ENCODE results near the gene AURKB.
"Not testable (repeated sequence)": the region's sequence is repeated elsewhere in the genome, so short reads cannot be mapped to it uniquely, and the experiment has no call there.

Gene AURKB

DNA sequence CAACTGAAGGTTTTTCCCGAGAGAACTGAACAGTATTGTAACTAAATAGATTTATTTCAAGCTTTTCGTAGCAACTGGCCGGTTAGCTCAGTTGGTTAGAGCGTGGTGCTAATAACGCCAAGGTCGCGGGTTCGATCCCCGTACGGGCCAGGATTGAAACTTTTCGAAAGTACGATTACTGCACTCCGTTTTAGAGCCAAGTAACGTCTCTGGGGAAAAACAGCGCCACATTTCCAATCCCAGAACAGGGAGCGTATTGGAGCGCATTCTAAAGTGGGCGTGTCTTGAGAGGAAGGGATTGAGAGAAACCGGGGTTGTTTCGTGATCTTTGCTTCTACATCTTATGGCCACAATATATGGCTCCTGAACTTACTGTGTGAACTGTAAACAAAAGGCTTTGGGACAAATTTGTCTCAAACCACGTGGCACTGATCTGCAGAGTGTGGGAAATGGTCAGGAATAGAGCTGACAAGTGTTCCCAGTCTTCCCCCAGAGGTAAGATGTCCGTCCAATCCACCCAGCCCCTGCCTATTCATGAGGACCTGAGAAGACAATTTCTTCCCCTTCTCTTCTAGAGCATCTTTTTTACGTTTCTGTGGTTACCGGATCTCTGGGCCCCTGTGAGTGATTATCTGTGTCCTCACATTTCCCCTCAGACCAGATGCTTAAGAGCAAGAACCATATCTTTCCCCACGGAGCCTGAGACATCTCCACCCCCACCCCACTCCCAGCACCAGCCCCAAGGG is 22.7 kb downstream of the AURKB start:
- DNase-seq (ENCODE audit: low read depth) = peak; percentile 88

DNA sequence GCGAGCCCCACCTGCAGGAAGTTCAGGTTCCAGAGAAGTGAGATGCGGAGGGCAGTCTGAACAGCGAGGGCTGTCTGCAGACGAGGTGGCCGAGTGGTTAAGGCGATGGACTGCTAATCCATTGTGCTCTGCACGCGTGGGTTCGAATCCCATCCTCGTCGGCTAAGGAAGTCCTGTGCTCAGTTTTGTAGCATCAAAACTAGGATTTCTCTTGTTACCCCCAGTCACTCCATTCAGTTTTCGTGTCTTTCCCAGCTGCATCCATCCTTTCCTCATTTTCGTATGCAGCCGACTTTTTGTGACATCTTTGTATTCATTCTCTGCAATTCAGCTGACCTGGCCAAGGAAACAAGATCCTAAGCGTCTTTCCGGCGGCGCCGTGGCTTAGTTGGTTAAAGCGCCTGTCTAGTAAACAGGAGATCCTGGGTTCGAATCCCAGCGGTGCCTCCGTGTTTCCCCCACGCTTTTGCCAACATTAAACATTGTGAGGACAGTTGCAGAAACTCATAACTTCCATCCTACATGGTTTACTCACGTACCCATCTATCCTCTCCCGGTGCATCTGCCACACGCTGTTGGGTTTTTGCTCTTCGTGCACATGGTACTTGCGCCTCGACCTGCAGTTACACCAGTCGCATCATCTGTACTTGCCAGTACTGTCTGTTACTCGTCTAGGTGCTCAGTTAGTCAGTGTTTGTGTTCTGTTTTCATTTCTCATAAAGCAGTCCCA is 23.4 kb downstream of the AURKB start:
- DNase-seq (ENCODE audit: low read depth) = peak; percentile 82

DNA sequence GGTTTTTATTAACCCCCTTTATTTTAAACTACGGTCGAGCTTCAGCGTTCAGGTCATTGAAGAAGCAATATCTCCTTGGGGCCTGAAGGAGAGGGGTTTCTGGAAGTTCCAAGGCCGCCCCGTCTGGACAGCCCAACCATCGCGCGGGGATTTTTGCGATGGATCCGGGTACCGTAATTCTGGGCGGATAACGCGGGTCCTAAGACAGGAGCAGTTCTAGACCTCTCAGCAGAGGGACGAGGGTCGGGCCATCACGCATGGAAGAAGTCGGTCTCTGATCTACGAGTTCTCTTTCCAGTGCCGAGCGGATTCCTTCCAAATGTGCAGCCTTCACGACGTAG is 24.0 kb downstream of the AURKB start:
- DNase-seq (ENCODE audit: low read depth) = no peak

DNA sequence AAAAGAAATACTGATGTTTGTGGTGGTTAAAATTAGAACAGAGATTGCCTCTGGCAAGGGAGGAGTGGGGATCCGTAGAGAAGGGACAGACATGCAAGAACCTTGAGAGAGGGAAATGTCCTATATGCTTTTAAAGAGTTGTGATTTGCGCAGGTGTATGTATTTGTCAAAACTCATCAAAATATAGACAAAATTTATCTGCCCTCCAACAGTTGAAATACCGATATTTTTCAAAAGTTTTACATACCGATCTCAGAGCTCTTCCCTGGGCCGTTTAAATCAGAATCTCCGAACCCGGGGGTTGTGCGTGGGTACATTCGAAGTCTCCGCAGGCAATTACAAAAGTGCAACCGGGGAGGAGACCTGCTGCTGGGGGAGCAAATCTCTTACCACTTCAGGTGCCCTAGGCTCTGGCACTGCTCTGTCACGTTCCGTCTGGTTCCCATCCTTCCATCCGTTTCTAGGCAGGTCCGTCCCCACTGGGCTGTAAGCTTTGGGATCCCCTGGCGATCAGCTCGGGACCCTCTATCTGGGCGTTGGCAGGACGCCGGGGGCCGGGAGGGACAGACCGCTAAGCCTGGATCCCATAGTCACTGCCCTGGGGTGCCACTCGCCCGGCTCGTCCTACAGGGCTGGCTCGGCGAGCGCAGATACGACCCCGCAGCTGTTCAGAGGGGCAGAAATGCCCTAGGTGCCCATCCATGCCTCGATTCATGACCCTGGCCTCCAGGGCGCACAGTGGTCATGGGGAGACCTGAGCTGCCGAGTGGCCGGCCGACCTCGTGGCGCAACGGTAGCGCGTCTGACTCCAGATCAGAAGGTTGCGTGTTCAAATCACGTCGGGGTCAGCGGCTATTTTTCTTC is 24.6 kb downstream of the AURKB start:
- peak; percentile 93 for DNase-seq (ENCODE audit: low read depth)

DNA sequence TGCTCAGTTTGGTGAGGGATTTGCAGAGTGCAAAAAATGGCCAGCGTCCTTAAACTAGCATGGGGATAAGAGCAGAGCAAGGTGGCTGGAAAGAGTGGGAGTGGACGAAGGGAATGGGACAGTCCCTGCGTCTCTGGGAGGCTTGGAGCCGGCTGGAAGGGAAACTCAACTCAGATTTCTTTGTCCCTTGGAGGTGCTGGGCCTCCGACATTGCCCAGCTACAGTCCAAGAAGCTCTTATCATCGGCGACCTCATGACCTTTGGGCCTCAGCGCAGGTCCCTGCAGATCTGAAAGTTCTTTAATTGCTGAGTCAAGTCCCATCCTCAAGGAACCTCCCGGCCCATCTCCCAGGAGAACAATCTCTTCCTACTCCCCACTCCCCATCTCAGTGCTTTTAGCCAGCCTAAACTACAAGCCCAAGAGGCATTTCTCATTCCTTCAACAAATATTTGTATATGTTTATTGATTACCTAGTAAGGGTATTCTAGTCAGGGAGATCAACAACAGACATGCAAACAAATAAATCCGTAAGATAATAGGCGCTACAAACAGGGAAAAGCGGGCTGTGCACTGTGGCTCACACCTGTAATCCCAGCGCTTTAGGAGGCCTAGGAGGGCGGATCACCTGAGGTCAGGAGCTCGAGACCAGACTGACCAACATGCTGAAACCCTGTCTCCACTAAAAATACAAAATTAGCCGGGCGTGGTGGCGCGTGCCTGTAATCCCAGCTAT is 33.2 kb downstream of the AURKB start:
- no peak for DNase-seq (ENCODE audit: low read depth)

DNA sequence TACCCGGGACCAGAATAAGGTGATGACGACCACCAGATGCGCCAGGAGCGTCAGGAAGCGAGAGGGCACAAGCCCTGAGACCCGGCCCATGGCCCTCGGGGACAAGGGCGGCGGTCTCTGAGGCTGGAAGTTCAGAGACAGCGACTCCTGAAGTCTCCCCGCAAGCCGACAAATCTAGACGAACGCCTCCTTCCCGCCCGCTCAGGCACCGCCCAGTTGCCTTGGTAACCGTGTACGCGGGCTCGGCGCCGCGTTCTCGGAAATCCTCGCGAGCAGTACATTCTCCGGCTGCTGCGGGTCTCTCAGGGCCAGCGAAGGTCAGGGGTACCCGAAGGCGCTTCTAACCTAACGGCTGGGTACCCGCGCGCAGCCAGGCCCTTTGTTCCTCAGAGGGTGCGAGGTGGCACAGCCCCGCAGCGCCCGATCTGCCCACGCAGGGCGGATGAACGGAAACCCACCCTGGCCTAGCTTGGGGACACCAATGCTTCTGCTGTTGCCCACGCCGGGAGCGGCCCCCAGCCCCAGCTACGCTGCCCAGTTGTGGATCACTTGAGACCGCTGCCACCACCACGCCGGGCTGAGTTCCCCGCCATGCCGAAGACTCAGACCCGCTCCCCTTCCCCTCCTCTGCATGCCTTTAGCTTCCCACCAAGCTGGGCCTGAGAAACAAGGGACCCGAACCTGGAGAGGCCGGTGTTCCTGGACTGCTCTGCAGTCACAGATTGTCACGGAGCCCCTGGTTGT is 34.0 kb downstream of the AURKB start, which contains the start of gene TMEM107:
TMEM107 (minus strand) TSS at position 184 of the 744 bp plus-strand sequence; CDS start at position 90, 94 bp downstream.
- DNase-seq (ENCODE audit: low read depth) = peak; percentile 81

DNA sequence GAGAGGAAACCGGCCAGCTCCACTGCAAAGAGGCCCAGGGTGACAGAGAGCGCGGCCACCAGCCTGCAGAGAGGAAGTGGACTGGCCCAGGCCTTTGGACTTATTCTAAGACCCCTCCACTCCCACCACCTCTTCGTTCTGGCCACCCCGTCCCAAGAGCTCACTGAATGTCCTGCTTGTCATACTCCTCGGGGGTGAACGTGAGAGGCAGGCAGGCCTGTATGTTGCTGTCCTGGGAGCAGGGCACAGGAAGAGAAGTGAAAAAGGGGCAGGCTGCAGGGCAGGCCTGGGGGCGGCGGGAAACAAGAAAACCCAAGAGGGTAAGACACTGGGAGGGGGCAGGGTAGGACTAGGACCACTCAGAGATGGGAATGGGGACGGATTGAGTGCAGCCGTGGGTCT is 34.6 kb downstream of the AURKB start:
- DNase-seq (ENCODE audit: low read depth) = no peak

DNA sequence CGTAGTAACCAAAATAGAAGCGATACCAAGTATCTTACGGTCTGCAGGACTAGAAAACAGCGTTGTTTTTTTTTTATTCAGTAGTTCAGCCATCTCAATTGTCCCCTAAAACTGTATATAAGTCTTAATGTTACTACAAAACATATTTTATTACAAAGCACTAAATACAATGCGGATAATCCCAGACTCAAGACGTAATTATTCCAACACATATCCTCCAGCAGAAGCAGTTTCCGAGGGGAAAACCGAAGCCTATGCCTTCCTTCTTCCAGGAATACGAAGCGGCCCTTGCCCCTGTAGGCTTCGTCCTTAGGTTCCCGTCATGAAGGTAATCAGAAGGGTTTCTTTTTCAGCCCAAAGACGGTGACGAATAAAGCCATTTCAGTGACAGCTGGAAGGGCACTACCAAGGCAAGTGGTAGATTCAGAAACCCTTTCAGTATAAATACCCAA is 36.5 kb downstream of the AURKB start:
- DNase-seq (ENCODE audit: low read depth) = no peak

DNA sequence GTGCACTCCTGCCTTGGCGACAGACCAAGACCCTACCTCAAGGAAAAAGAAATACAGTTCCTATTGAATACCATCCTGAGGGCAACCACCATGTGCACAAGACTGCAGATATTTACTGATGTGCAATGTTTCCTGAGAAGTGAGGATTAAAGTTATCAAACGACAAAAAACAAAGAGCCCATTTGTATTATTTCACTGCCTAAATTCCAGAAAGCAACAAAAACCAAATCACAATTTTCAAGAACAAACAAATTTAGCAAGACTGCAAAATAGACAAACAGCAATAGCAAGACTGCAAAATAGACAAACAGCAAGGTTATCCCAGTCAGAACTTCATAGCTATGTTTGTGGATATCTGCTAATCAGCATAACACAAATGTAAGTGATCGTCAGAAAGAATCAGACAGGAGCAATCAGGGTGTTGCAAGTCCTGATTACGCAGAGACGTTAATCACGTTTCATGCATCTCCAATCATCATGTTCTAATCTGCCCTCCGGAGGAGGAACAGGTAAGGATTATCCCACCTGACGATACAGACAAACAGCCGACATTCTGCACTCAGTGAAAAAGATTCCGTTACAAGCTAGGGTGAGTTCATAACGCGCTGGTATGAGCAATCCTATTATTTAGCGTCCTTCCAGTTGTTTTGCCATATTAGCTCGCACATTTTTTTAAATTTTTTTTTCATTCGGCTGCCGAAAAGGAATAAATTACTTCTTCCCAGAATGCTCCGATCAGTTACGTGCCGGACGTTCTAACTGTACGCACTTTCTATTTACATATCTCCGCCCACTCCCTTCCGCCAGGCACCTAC is 37.1 kb downstream of the AURKB start:
- DNase-seq (ENCODE audit: low read depth) = no peak

DNA sequence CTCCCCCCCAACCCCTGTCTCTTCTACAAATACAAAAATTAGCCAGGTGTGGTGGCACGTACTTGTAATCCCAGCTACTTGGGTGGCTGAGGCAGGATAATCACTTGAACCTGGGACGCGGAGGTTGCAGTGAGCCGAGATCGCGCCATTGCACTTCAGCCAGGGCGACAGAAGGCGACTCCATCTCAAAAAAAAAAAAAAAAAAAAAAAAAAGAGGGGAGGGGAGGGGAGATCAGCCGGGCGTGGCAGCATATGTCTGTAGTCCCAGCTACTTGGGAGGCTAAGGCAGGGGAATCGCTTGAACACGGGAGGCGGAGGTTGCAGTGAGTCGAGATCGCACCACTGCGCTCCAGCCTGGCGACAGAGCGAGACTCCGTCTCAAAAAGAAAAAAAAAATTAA is 40.2 kb downstream of the AURKB start:
- DNase-seq (ENCODE audit: low read depth) = not testable (repeated sequence)

DNA sequence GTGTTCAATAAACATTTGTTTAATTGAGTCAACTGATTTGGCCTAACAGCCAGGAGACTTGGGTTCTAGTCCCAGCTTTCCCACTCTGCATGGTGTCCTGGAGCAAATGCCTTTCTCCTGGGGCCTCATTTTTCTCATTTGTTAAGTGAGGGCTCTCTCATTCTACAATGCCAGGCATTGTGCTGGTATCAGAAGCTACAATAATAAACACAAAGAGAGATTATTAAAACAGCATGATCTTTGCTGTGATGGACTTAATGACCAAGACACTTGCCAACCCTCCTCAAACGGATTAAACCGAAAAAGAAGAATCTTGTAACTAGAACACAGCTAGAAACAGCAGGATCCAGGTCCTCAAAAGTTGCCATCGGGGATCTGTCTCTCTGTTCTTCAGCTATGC is 42.8 kb downstream of the AURKB start:
- no peak for DNase-seq (ENCODE audit: low read depth)

DNA sequence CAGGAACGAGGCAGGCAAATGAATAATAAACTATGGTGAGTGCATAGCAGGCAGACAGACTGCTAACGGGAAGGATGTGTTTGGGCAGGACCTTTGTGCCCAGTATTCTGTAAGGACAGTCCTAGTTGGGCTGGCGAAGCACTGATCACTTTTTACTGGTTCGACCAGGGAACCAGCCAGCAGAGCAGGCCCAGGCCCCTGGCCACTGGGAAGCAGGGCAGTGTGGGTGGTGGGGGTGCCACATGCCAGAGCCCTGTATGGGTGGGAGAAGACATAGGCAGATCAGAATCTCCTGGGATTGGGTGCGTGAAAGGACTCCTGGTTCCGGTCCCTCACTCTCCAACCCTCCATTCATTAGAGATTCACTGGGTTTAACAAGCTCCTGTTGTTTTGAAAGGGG is 43.6 kb downstream of the AURKB start:
- no peak for DNase-seq (ENCODE audit: low read depth)

DNA sequence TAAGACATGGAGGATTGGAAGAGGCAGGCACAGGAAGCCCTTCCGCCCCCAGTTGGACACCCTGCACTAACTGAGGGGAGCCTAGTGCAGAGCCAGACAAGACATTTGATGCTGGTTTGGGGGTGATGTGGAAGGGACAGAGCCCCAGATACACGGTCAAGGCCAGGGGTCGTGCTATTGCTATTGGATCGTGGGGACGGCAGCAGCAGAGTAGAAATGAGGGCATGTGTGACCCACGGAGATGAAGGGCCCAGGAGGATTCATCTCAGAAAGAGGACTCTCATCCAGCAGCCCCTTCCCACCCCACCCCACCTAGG is 45.6 kb downstream of the AURKB start:
- DNase-seq (ENCODE audit: low read depth) = no peak

DNA sequence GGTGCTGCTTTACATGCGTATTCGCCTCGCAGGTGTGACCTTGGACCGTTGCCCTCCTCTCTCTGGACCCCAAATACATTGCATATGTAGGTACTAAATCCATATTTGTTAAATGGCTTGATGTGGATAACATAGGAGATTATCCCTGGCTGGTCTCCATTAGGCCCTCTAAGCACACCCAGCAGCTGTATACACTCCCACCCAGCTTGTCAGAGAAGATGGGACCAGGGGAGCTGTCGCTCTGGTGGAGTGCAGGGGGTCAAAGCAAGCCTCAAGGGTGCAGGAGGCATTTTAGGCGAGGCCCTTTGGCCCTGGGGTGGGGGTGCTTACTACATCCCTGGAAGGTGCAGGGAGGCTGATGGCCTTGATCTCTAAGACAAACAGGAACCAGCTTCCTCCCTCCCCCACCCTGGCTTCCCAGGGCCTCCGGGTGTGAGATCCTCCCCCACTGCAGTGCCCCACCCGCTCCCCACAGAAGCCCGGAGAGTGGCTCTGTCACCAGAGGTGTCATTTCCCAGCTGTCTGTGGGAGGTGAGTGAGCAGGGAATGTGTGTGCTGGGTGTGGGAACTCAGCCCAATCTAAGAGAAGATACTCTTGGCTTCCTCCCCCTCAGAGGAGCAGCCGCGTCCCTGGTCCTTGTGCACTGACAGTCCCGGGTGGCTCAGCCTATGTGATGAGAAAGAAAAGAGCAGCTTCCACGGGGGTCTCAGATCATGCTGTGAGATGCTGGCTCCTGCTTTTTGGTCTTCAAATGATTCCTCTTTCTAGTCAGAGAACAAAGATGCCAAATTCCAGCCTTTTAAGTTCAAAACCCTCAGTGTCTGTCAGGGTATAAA is 46.2 kb downstream of the AURKB start:
- peak; percentile 52 for DNase-seq (ENCODE audit: low read depth)

DNA sequence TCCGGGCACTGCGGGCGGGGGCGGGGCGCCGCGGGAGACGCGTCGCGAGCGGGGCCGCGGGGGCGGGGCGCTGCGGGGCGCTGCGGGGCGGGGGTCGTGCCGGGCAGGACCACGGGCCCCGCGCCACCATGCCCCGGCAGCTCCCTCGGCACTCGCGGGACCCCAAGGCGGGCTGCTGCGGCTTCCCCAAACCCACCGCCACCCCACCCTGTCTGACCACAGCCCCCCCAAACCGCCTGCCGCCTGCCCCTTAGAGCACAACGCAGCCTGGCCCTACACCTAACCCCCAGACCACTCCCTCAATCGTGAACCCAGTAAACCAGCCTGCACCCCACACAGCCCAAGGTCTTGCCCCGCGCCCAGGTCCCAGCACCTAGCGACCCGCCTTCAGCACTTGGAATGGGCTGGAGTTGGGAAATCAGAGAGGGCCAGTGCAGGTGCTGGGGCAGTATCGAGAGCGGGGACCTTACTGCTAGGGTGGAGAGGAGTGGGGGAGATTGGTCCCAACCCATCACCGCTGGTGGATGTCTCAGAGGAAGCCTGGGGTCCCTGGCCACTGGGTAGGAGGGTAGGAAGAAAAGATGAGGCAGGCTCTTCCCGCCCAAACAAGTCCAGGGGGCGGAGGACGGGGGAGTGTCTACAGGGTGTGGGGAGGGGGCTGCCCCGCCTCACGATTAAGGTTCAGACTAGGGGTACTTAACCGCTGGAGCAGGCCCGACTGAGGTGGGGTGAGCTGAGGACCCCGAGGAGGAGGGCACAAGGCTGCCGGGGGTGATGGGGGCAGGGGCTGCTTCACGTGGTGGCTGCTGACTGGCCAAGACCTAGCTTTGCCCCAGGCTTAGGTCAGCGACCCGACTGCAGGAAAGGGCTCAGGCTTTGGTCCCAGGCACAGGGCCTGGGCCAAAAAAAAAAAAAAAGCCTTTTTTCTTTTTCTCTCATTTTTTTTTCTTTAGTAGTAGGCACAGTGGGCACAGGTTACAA is 47.1 kb downstream of the AURKB start:
- no peak for DNase-seq (ENCODE audit: low read depth)

DNA sequence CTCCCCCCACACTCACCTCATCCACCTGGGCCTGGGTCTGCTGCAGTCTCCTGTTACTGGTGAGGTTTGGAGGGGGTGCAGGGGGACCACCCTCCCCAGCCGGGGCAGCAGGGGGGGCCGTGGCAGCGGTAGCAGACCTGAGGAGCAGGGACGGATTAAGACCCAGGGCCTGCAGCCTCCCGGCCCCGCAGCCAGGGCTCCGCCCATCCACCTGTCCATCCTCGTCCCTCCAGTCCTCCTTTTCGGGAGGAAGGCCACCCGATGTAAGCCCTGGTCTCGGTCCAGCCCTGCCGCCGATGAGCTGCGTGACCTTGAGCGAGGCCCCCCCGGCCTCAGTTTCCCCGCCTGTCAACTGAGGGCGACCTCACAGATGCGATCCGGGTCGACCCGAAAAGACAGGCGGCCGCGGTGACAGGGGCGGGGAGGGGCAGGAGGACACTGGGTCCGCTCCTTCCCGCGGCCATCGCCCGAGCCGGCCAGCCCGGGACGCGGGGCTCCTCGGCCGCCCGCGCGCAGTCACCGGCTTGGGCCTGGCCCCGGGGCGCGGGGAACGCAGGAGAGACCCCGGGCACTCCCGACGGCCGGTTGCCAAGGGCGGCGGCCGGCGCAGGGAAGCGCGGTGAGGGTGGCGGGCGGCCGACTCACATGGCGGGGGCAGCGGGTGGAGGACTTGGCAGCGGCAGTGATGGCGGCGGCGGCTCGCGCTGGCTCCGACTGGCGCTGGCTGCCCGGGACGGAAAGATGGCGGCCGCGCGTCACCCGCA is 48.0 kb downstream of the AURKB start, which contains the start of gene VAMP2:
VAMP2 (minus strand) TSS at position 716 of the 764 bp plus-strand sequence; CDS start at position 647, 69 bp downstream.
- DNase-seq (ENCODE audit: low read depth) = peak; percentile 75
